ENCODE data around the gene BIRC6.

Gene BIRC6

DNA sequence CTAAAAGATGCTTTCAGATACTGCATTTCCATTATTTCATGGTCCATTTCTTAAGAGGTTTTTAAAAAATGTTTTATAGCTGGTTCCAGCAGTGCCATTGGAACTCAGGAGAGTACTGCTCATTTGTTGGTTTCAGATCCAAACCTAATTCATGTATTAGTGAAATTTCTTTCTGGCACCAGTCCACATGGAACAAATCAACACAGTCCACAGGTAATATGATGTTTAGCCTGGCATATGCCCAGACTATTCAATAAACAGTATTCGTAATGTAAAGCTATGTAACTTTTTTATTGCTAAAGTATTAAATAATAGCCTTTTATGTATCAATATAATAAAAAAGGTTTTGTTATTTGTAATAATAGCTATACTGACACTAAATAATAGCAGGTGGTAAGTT is 134.5 kb downstream of the BIRC6 start:
- TF ChIP-seq POLR2AphosphoS5 (IDR thresholded peaks at IDR 0.05; ENCODE audit: low read depth, low read length) (no peak), FOXP2 (optimal IDR thresholded peaks at IDR 0.05; ENCODE audit: borderline replicate concordance, extremely low read depth, extremely low read length, insufficient read depth) (no peak), SIN3A (IDR thresholded peaks at IDR 0.05; ENCODE audit: borderline replicate concordance, insufficient read depth, low read length) (no peak), TAF1 (IDR thresholded peaks at IDR 0.05; ENCODE audit: borderline replicate concordance, insufficient read depth, low read length) (no peak)
- TF ChIP-seq, protein P1, sequence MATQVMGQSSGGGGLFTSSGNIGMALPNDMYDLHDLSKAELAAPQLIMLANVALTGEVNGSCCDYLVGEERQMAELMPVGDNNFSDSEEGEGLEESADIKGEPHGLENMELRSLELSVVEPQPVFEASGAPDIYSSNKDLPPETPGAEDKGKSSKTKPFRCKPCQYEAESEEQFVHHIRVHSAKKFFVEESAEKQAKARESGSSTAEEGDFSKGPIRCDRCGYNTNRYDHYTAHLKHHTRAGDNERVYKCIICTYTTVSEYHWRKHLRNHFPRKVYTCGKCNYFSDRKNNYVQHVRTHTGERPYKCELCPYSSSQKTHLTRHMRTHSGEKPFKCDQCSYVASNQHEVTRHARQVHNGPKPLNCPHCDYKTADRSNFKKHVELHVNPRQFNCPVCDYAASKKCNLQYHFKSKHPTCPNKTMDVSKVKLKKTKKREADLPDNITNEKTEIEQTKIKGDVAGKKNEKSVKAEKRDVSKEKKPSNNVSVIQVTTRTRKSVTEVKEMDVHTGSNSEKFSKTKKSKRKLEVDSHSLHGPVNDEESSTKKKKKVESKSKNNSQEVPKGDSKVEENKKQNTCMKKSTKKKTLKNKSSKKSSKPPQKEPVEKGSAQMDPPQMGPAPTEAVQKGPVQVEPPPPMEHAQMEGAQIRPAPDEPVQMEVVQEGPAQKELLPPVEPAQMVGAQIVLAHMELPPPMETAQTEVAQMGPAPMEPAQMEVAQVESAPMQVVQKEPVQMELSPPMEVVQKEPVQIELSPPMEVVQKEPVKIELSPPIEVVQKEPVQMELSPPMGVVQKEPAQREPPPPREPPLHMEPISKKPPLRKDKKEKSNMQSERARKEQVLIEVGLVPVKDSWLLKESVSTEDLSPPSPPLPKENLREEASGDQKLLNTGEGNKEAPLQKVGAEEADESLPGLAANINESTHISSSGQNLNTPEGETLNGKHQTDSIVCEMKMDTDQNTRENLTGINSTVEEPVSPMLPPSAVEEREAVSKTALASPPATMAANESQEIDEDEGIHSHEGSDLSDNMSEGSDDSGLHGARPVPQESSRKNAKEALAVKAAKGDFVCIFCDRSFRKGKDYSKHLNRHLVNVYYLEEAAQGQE (IDR thresholded peaks at IDR 0.05; ENCODE audit: insufficient read depth in 1 of 2, low read depth in 2 of 2, low read length in 2 of 2): no peak

DNA sequence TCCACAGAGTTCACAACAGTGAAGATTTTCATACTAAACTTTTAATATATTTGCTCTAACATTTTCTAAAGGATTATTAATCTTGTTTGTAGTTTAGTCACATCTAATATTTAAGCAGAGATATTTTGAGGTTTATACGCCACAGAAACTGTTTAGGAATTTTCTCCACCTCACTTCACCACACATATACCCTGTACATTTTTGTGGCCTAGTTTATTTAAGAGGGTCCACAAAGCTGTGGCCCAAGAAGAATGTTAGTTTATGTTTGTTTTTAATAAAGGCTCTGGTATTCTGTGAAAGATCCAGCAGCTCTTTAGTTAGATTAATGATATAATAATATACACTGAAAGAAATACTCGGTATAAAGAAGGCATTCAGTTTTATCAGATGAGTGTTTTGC is 138.3 kb downstream of the BIRC6 start:
- TF ChIP-seq, protein P1 (IDR thresholded peaks at IDR 0.05; ENCODE audit: insufficient read depth in 1 of 2, low read depth in 2 of 2, low read length in 2 of 2): no peak
- no peak for TF ChIP-seq SIN3A (IDR thresholded peaks at IDR 0.05; ENCODE audit: borderline replicate concordance, insufficient read depth, low read length)
- no peak for TF ChIP-seq TAF1 (IDR thresholded peaks at IDR 0.05; ENCODE audit: borderline replicate concordance, insufficient read depth, low read length)
- TF ChIP-seq FOXP2 (optimal IDR thresholded peaks at IDR 0.05; ENCODE audit: borderline replicate concordance, extremely low read depth, extremely low read length, insufficient read depth): no peak
- no peak for TF ChIP-seq POLR2AphosphoS5 (IDR thresholded peaks at IDR 0.05; ENCODE audit: low read depth, low read length)

DNA sequence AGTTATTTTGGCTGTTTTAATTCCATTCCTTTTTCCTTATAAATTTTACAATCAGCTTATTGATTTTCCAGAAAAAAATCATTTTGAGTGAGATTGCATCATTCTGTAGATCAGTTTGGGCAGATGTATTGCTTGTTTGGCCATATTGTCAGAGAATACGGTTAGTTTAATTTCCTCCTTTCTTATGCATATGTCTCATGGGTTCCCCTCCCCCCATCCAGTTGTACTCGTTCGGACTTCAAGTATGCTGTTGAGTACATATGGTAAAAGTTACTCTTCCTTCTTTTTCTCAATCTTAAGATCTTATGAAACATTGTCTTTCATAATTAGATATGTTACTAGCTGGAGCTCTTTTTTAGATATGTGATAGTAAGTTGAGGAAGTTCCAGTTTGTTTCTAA is 139.8 kb downstream of the BIRC6 start:
- TF ChIP-seq, protein P1 (IDR thresholded peaks at IDR 0.05; ENCODE audit: insufficient read depth in 1 of 2, low read depth in 2 of 2, low read length in 2 of 2): no peak
- TF ChIP-seq POLR2AphosphoS5 (IDR thresholded peaks at IDR 0.05; ENCODE audit: low read depth, low read length) (no peak), SIN3A (IDR thresholded peaks at IDR 0.05; ENCODE audit: borderline replicate concordance, insufficient read depth, low read length) (no peak), TAF1 (IDR thresholded peaks at IDR 0.05; ENCODE audit: borderline replicate concordance, insufficient read depth, low read length) (no peak), FOXP2 (optimal IDR thresholded peaks at IDR 0.05; ENCODE audit: borderline replicate concordance, extremely low read depth, extremely low read length, insufficient read depth) (no peak)

DNA sequence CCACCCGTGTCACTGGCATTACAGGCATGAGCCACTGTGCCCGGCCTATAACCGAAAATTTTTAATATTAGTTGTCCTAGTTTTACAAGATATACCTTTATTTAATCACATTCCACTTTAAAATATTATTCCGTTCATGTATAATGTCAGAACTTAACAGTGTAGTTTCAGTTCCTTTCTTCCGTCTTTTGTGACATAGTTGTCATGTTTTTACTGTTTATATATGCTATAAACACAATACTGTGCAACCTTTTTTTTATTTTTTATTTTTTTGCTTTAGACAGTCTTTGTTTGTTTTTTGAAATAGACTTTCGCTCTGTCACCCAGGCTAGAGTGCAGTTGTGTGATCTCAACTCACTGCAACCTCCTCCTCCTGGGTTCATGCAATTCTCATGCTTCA is 141.5 kb downstream of the BIRC6 start:
- TF ChIP-seq POLR2AphosphoS5 (IDR thresholded peaks at IDR 0.05; ENCODE audit: low read depth, low read length) (no peak), TAF1 (IDR thresholded peaks at IDR 0.05; ENCODE audit: borderline replicate concordance, insufficient read depth, low read length) (no peak), FOXP2 (optimal IDR thresholded peaks at IDR 0.05; ENCODE audit: borderline replicate concordance, extremely low read depth, extremely low read length, insufficient read depth) (no peak), SIN3A (IDR thresholded peaks at IDR 0.05; ENCODE audit: borderline replicate concordance, insufficient read depth, low read length) (no peak)
- TF ChIP-seq, protein P1 (IDR thresholded peaks at IDR 0.05; ENCODE audit: insufficient read depth in 1 of 2, low read depth in 2 of 2, low read length in 2 of 2): no peak

DNA sequence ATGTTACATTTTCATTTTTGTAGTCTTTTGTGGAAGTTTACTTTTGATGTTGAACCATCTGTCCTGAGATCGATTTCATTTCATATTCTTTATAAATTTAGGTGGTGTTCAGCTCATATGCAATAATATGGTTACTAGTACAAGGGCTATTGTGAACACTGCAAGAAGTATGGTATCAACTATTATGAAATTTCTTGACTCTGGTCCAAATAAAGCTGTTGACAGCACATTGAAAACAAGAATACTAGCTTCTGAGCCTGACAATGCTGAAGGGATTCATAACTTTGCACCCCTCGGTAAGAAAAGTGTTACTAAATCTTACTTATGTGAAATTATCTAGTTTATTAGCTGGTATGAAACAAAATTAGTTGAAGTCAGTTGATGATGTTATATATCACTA is 146.1 kb downstream of the BIRC6 start:
- no peak for TF ChIP-seq SIN3A (IDR thresholded peaks at IDR 0.05; ENCODE audit: borderline replicate concordance, insufficient read depth, low read length)
- TF ChIP-seq TAF1 (IDR thresholded peaks at IDR 0.05; ENCODE audit: borderline replicate concordance, insufficient read depth, low read length): no peak
- TF ChIP-seq POLR2AphosphoS5 (IDR thresholded peaks at IDR 0.05; ENCODE audit: low read depth, low read length): no peak
- TF ChIP-seq FOXP2 (optimal IDR thresholded peaks at IDR 0.05; ENCODE audit: borderline replicate concordance, extremely low read depth, extremely low read length, insufficient read depth): no peak
- TF ChIP-seq, protein P1 (IDR thresholded peaks at IDR 0.05; ENCODE audit: insufficient read depth in 1 of 2, low read depth in 2 of 2, low read length in 2 of 2): no peak
